DMS114 treated with DMSO at 0.1 percent for 48 hours (cell line): Measurements from ENCODE around the gene GPC6.

Experiments
- DNase-seq: peaks from one replicate; lab custom pipeline; 2025; ENCODE audit not compliant: unreplicated experiment; lab: John Stamatoyannopoulos, UW

The GPC6 gene

DNA sequence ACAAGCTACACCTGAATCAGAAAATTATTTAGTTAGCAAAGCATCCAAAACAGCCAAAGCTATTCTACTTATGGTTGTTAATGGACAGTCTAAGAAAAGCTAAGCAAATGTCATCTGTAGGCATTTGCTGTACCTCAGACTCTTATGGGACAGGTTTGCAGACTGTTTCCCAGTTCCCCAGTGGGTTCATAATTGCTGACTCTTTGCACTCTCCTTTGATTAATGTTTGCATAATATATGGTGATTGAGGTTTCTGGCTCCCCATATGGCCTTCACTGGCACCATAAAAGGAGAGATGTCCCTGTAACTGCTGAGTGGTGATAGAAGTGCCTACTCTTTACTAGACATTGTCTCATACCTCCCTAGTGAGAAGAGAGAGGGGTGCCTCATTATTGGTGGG, 142.1 kb downstream of the GPC6 start:
- DNase-seq, result no peak

DNA sequence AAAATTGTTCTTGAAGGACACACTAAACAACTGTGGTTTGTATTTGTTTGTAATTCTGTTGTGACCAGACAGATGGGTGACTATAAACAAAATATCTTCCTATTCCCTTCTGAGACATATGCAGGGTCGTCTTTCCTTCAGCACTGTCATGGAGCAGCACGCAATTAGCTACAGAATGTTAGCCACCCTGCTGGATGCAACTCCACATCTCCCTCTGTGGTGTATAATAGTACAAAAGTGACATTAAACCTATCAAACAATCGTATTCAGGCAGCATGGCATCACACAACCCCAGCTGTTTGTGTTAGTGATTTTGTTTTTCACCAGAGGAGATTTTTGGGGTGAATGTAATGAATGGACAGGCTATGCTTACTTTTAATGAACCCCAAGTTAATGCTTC, 146.2 kb downstream of the GPC6 start:
- DNase-seq, result no peak

DNA sequence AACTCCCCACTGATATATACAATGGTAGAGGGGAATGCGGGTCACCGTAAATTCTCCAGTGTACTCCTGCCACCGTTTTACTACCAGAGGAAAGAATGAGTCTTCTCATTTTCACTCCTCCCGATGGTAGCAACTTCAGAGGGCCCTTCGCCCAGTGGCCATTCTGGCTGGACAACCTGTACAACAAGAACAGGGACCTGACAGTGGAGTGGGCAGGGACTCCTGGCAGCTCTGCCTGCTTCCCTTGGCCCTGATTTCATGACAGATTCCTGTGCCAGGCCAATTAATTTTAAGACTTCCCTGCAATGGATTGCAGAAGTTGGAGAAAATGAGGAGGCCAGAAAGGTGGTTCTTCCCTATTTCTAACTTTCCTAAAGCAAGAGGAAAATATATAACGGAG, 148.9 kb downstream of the GPC6 start:
- no peak for DNase-seq

DNA sequence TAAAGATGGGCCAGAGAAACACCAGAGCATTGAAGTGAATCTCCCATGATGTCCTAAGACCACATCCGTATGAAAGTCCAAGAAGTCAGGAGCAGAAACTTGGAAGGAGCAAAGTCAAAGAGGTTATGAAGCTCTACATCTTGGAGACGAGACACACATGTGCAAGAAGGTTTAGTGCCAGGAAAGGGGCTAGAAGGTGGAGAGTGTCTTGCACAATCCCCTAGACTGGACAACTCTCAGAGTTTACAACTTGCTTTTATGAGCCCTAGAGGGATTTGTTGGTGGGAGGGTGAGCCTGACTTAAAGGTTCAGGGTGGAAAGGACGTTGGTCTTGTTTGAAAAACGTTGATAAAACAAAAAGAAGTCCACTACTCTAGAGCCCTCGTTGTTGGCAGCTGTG, 150.6 kb downstream of the GPC6 start:
- no peak for DNase-seq

DNA sequence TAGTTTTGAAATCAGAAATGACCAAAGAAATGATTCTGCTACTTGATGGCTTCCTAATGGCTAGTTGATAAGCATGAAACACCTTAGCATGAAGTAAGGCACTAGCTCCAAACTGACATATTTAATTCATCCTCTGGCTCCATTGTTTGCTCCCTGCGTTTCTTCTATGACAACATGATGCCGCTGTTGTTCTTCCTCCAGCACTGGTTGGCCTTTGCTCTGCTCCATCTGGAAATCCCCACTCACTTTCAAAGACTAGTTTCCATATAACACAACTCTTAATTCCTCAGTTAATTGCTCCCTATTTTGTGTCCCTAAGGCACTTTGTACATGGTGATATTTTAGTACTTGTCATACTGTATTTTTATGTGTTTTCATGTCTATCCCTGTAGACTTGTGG, 151.6 kb downstream of the GPC6 start:
- DNase-seq, result no peak

DNA sequence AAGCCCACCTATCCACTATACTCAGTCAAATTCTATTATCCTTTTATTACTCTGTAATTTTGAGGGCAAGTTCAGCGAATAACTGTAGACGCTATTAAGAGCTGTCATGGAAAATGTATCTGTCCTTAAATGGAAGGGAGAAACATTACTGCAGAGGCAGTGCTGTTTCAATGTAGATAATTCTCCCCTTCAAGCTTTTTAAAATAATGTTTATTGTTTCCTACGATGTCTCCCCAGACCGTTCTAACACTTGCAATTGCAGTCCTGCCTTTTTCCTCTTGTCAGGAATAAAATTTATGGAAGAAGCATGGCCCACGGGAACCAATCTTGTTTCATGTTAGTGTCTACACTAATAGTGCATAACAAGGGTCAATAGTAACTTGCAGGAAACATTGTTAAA, 159.5 kb downstream of the GPC6 start:
- no peak for DNase-seq

DNA sequence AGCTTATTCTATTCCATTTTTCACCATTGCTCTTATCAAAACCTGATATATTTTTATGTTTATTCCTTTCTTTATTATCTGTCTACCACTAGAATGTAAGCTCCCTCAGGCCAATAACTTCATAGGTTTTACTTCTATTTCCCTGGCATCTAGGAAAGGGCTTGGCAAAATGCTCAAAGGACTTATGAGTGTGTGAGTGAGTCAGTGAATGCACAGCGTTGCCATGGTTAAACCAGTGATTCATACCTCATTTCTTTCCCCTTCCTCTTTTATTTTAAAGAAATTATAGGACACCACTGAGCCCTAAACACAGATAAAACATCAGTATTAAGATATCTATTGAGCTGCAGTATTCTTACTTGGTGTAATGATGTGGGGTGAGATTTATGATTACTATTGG, 162.1 kb downstream of the GPC6 start:
- DNase-seq, result no peak

DNA sequence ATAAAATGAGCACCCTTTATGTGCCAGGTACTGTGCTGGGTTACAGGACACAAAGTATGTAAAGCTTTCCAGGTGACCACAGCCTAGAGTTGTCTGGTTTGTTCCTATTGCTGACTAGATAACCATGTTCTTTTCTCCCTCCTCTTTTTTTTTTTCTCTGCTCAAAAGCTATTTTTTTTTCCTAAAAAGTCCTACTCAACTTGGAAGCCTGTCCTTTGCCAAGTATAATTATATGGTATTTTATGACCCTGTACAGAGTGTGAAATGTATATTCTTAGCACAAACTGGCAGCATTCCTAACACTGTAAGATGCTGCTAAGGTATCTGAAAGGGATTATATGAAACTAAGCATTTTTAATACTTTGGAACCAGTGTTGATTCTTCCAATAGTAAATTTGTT, 171.0 kb downstream of the GPC6 start:
- no peak for DNase-seq

DNA sequence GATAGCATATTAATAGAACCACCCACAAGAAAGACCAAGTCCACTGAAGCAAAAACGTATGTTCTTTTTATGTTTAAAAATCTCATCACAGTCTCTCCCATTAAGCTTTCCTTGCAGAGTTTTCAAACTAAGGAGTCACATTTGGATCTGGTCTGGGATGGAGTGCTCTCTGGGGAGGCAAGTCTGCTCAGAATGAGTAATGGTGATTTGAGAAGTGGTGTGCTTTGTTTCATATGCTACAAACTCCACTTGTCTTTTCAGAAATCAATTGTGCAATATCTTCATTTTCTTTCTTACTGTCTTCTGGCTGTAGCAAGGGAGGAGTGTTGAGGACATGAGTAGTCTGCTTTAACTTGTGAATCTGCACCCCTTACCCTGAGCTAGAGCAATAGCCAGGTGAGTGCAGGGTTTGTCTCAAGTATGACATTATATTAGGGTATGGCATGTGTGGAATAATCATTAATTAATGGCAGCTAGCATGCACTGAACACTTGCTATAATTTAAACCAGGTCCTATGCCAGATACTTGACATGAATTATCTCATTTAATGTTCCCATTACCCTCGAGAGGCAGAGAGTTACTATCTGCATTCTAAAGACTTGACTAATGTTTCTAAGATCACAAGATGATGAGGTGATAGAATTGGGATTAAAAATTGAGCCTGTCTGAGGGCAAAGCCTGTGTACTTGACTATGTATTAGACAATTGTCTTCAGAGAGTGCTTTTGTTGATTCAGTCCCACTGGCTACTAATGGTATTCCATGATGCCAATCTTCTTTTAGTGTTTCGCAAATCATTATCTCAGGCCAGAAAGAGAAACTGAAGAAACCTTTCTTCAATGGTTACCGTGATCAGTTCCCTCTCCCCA, 171.8 kb downstream of the GPC6 start:
- no peak for DNase-seq

DNA sequence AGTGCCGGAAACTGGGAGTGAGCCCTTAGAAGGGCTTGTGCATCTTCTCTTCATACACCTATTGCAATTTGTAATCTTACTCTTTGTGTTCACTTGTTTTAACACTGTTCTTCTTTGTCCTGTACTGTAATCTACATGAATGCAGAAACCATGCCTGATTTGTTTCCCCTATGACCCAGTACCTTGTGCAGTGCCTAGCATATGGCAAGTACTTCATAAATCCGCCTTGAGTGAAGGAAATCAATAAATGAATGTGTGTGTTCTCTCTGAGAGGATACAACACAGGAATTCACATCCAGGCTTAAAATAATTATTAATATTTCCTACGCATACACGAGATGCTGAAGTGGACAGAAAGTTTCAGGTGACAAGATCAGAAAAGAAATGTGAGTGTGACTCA, 172.6 kb downstream of the GPC6 start:
- DNase-seq, result no peak

DNA sequence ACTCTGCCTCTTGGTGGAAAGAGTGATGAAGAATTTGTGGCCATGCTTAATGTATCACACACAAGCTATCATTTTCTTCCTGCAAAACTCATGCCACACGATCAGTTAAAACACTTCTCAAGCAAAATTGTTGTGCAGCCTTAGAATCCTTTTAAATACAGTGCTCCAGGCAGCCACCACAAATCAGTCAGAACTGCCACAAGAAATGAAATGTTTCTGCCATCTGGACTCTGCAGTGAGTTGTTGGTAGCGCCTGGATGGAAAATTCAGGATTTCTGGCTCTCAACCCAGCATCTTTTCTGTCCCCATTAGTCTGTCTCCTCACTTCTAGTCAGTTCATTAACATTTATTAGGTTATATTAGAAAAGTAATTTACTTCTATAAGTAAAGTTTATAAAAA, 179.5 kb downstream of the GPC6 start:
- DNase-seq, result no peak

DNA sequence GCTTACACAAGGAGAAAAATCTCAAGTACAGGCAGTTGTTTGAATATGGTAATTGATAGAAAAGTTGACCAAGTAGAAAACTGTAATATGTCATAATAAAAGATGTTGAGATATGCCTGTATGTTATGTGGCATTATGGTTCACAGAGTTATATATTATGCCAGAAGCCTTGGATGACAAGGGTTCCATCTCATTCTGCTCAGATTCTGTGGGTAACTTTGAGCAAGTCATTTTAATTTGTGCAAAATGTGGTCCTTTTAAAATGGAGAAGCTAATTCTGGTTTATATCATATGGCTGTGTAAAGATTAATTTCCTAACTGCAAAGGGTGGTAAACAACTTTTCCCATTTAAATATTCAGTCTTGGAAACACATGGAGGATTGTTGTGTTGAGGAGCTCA, 180.9 kb downstream of the GPC6 start:
- DNase-seq, result no peak

DNA sequence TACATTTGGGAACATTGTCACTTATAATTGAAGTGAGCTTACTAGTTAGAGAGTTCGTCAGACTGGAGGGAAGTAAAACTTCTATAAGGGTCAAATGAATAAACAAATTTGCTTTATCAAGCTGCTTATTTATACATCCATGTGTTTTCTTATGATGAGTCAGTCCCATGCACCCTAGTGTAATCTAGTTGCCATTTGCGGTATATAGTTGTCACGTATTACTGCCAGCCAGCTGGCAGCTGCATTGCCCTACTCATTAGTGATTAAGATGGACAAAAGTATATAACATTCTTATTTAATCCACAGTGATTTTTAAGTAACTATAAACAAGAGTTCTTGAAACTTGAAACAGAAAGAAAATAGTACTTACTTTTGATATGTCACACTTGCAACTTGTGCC, 182.4 kb downstream of the GPC6 start:
- no peak for DNase-seq

DNA sequence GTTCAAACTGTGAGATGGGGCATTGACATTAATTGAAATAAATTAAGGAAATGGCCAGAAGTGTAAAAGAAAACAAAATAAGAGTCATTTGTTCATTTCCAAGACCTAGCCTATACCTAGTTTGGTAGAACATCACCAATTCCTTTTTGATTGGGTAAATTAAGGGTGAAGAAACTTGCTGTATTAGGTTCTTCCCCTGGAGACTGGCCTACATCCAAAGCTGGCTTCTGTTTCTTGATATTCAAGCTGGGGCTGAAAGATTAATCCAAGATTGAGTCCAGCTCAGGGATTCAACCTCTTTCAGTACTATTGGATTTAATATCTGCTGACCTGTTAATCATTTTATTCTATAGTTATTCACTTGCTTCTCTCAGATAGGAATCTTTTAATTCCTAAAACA, 183.2 kb downstream of the GPC6 start:
- DNase-seq, result no peak

DNA sequence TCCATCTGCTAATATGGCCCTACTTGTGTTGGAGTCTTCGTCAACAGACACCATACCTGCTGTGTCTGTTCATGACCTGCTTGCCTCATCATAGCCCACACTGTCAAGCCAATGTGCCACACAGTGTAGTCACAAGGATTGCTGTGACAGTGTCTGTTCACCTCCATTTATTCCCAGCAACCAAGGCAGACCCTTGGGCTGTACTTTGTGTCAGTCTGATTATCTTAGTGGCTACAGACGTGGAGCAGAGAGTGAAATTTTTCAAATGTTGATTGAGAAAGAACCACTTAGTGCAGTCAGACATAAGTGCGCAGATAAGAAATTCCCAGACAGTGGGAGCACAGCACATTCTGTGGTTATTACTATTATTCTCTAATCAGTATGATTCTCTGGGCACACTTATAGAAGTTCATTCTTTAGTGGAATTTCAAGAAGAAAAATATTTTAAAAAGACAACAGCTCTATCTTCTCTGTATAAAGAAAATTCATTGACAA, 184.6 kb downstream of the GPC6 start:
- no peak for DNase-seq

DNA sequence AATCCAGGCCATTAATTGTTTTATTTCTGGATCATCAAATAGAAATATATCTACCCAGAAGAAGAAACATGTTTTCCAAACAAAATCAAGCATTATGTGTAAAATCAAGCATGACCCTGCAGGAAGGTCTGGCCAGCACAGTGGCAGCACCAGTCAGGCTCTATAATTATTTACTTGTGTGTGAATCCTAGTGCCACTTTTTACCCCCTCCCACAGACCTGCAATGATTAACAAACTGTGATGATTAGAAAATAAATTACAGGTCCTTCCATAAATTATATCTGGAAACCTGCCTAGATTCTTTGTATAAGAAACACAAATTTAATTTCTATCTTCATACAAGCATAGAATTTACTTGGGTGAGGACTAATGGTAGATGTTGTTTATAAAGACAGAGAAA, 186.1 kb downstream of the GPC6 start:
- DNase-seq, result no peak

DNA sequence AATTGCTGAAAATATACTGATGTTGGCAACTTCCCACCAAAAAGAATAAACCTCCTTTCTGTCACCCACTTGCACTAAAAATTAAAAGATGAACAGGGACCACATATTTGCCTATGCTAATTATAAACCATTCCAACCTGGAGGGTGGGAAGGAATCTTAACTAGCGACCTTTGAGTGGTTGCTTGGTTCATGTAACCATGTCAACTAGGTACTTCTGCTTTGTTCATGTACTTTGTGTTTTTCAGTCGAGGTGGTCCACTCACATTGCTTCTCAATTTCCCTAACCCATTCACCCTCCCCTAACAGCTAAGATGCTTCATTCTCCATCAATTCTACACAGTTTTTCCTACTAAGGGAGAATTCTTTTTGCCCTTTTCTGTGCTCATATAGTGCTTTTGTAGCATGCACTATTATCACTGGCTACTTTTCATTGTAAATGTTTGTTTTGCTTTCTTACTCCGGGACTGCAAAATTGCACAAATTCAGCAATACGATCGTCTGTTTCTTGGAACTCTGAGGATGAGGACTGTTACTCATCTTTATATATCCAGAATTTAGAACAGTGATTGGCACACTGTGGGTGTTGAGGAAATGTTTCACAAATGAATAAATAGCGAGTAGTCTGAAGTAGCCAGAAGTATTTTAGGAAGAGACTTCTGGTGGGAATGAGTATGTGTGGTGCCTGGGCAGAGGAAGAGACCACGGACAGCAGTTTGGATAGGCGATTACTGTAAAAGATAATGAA, 187.5 kb downstream of the GPC6 start:
- no peak for DNase-seq

DNA sequence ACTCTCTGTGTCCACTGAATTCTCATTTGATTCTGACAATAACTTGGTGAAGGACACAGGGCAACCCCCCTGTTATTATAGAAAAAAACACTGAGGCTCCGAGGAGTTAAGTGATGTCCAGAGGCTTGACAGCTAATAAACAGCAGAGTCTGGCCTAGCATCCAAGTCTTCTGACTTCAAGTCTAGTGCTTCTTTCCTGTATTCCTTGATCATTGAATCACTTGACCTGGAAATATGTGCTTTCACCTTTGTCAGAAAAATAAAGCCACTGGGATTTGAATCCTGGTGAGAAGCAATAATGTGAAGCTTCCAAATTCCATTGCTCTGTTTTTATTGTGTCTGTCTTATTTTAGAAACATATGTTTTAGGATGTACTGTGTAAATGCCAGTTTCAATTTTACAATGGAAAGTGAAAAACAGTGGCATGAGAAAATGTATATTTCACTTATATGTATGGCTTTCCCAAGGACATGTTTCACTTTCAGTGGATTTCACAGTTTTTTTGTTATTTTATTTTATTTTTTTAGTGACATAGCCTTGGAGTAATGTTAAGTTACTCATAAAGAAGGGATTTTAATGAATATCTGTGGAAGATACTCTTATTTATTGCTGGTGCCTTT, 190.2 kb downstream of the GPC6 start:
- no peak for DNase-seq

DNA sequence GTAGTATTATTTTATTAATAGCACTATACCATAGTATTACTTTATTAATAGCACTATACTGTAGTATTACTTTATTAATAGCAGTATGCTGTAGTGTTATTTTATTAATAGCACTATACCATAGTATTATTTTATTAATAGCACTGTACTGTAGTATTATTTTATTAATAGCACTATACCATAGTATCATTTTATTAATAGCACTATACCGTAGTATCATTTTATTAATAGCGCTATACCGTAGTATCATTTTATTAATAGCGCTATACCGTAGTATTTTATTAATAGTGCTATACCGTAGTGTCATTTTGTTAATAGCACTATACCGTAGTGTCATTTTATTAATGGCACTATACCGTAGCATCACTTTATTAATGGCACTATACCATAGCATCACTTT, 191.8 kb downstream of the GPC6 start:
- DNase-seq, result no peak

DNA sequence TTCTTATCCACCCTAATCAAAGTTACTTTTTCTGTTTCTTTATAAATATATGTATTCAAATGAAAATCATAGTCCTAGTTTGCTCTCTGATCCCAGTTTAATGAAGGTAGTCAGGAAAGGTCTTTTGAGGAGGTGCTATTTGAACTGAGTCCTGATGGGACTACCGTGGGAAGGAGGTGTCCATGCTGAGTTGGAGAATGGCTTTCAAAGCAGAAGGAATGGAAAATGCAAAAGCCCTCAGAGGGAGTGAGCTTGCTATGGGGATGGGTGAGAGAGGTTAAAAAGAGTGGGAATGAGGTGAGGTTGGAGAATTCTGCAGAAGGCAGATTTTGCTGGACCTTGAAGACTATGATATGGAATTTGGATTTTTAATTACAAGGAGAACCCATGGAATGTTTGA, 193.6 kb downstream of the GPC6 start:
- no peak for DNase-seq

DNA sequence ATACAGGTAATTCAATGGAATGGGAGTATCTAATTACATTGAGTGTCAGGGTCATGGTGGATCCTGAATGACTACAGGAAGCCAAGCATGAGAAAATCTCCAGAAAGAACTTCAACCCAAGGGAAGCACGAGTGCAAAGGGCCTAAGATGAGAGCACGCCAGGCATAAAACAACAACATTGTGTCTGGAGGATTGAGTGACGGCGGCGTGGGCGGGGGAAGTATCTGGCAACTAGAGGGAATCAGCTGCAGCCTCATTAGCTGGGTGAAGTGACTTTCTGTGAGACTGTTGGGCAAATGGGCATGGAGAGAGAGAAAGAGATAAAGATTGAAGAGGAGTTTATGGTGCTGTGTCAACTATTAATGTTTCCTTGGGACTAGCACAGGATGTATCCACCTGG, 194.3 kb downstream of the GPC6 start:
- DNase-seq, result no peak

DNA sequence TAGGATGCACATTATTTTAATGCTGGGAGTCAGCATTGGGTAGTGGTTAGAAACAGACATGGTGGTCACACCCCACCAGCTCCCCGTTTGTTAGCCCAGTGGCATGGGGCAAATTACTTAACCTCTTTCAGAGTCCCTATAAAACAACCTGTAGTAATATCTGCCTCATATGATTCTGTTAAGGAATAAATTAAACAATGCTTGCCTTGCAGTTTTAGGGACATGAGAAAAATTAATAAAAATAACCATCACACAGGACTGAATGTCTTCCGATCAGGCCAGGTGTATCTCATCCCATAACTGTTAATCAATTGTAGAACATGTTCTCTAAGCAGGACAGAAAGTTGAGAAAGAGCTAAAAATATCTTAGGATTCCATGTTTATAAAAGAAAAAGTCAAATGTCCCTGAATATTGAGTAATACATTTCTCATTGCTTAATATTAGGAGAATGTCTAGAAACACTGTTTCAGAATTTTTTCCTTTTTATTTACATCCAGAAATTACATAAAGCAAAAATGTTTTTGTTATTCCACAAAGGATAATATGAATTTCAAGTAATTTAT, 196.5 kb downstream of the GPC6 start:
- DNase-seq, result no peak
